Endothelial cell of umbilical vein (primary cell): ENCODE measurements around the gene GADL1. TPM values are rescaled to one million over a fixed set of nuclear protein-coding genes. Genes with fewer than 3 reads are reported as not detected.

Source experiments
- BruUV-seq: library from RNA; stranded (reverse); fragments of 400-500 nt; replicated peaks from 2 replicates; lab custom pipeline; 2021; lab: Mats Ljungman, UMichigan
- CTCF ChIA-PET: fragments of 300-600, 350-600 bp; sonication (Branson Sonifier 250); formaldehyde crosslinking; loops from one replicate; lab custom pipeline; 2021; ENCODE audit warnings: antibody characterized with exemption, inconsistent platforms; lab: Charles Lee
- POLR2A ChIA-PET: fragments of 300-600, 350-600 bp; sonication (Branson Sonifier 250); formaldehyde crosslinking; loops from one replicate; lab custom pipeline; 2021; ENCODE audit warnings: antibody characterized with exemption, inconsistent platforms; lab: Charles Lee
- DNase-seq: peaks from one replicate; pipeline ENCODE4 v3.0.0-alpha.2; 2011; ENCODE audit warnings: low read depth, low spot score
- FAIRE-seq: peaks from 2 replicates; lab custom pipeline; 2011; peaks lifted over from hg19 to GRCh38; lab: Jason Lieb, UNC
- H2AFZ ChIP-seq: 2 replicates; pipeline ENCODE4 v1.6.0; 2012; ENCODE audit warnings: low read depth, low read length, control low read depth, inconsistent platforms
- H3K27ac ChIP-seq: 2 replicates; pipeline ENCODE4 v1.5.1; 2011; ENCODE audit warnings: low read depth, mild to moderate bottlenecking, control low read depth, low read length, moderate library complexity; ENCODE audit not compliant: insufficient read depth
- H3K27me3 ChIP-seq, 2 experiments: 2 replicates each; pipeline versions ENCODE4 v1.6.0 to v1.6.1; 2011; ENCODE audit warnings: low read length in 2 of 2, mixed read lengths in 1 of 2; ENCODE audit not compliant: control insufficient read depth in 2 of 2, insufficient read depth in 2 of 2
- H3K36me3 ChIP-seq, 2 experiments: 2 replicates in 1 of 2; 3 replicates in 1 of 2; pipeline ENCODE4 v1.5.1; 2011; ENCODE audit warnings: low read length in 2 of 2, mild to moderate bottlenecking in 1 of 2, moderate library complexity in 1 of 2; ENCODE audit not compliant: control insufficient read depth in 2 of 2, insufficient read depth in 2 of 2; ENCODE audit errors: extremely low read depth in 1 of 2
- H3K4me1 ChIP-seq: 3 replicates; pipeline ENCODE4 v1.5.1; 2011; ENCODE audit warnings: mild to moderate bottlenecking, low read length; ENCODE audit not compliant: control insufficient read depth, insufficient read depth; ENCODE audit errors: extremely low read depth
- H3K4me2 ChIP-seq: 2 replicates; pipeline ENCODE4 v1.6.1; 2011; ENCODE audit warnings: low read length, control low read depth, mixed read lengths; ENCODE audit not compliant: insufficient read depth
- H3K4me3 ChIP-seq, 3 experiments: fragments of 200-600 bp in 1 of 3; sonication (generic), shearing (Covaris generic) in 1 of 3; replicated peaks in 1 of 3; 2 replicates each; pipeline ENCODE4 v1.5.1; 2011 to 2016; ENCODE audit warnings: control low read depth in 3 of 3, low read length in 3 of 3, mild to moderate bottlenecking in 2 of 3, inconsistent platforms in 1 of 3, low read depth in 1 of 3, moderate library complexity in 1 of 3; ENCODE audit not compliant: insufficient read depth in 1 of 3
- H3K79me2 ChIP-seq: 2 replicates; pipeline ENCODE4 v1.6.0; 2012; ENCODE audit warnings: low read length, inconsistent platforms; ENCODE audit not compliant: control insufficient read depth, insufficient read depth
- H3K9ac ChIP-seq: replicated peaks from 2 replicates; pipeline ENCODE3; 2011; ENCODE audit warnings: low read length, control low read depth; ENCODE audit not compliant: insufficient read depth; ENCODE audit errors: extremely low read depth
- H3K9me1 ChIP-seq: replicated peaks from 3 replicates; pipeline ENCODE4 v1.6.0; 2011; ENCODE audit warnings: mild to moderate bottlenecking, low read length; ENCODE audit not compliant: control insufficient read depth, insufficient read depth; ENCODE audit errors: extremely low read depth
- H3K9me3 ChIP-seq: replicated peaks from 2 replicates; pipeline ENCODE4 v1.5.1; 2012; ENCODE audit warnings: low read length, inconsistent platforms; ENCODE audit not compliant: control insufficient read depth, insufficient read depth
- H4K20me1 ChIP-seq: replicated peaks from 2 replicates; pipeline ENCODE3; 2011; ENCODE audit warnings: mild to moderate bottlenecking, low read length; ENCODE audit not compliant: control insufficient read depth, insufficient read depth; ENCODE audit errors: extremely low read depth
- CTCF ChIP-seq, 2 donors: IDR thresholded peaks; 1 replicate in 1 of 2; 2 replicates in 1 of 2; pipeline ENCODE4 v1.5.1; 2011; ENCODE audit warnings: low read length in 2 of 2, mild to moderate bottlenecking in 2 of 2, moderate library complexity in 2 of 2, control low read depth in 1 of 2, inconsistent platforms in 1 of 2, low read depth in 1 of 2; ENCODE audit not compliant: insufficient read depth in 1 of 2; ENCODE audit errors: extremely low read depth in 1 of 2
- EZH2 ChIP-seq: IDR thresholded peaks from 2 replicates; pipeline ENCODE4 v1.6.1; 2012; ENCODE audit warnings: borderline replicate concordance, low read depth, mild to moderate bottlenecking, moderate library complexity, low read length, inconsistent platforms; ENCODE audit not compliant: severe bottlenecking
- FOS ChIP-seq: IDR thresholded peaks from 2 replicates; pipeline ENCODE4 v1.6.1; 2011; ENCODE audit warnings: mild to moderate bottlenecking, low read length, moderate library complexity, borderline replicate concordance; ENCODE audit not compliant: insufficient read depth
- JUN ChIP-seq: IDR thresholded peaks from 2 replicates; pipeline ENCODE4 v1.6.1; 2011; ENCODE audit warnings: borderline replicate concordance, low read depth; ENCODE audit not compliant: insufficient read length, insufficient read depth
- MAX ChIP-seq: IDR thresholded peaks from 2 replicates; pipeline ENCODE4 v1.6.1; 2011; ENCODE audit not compliant: insufficient read depth, insufficient read length
- MYC ChIP-seq: IDR thresholded peaks from one replicate; pipeline ENCODE4 v1.6.1; 2011; ENCODE audit warnings: mild to moderate bottlenecking, low read depth, low read length
- POLR2A ChIP-seq: IDR thresholded peaks from 2 replicates; pipeline ENCODE4 v1.6.1; 2012; ENCODE audit warnings: low read depth, mild to moderate bottlenecking, control low read depth, low read length
- POLR2AphosphoS5 ChIP-seq: IDR thresholded peaks from 2 replicates; pipeline ENCODE4 v1.6.1; 2012; ENCODE audit warnings: low read depth, mild to moderate bottlenecking, control low read depth, low read length, moderate library complexity; ENCODE audit not compliant: insufficient read depth
- dilution Hi-C: fragments of 300-500 bp; cut with MboI; formaldehyde crosslinking; loops from one replicate; pipeline ENCODE4 v1.15.0; 2019; ENCODE audit warnings: low sequenced_read_pairs; ENCODE audit not compliant: extremely low pct_ligation_motif_present
- intact Hi-C: fragments of 100-400 bp; cut with micrococcal nuclease; formaldehyde crosslinking; loops from one replicate; pipeline ENCODE4 v1.10.0; 2022
- polyA plus RNA-seq, 4 experiments: library from polyadenylated mRNA; depleted of rRNA in 3 of 4; stranded (reverse) in 3 of 4; unstranded in 1 of 4; fragments of >200 nt; gene quantifications; 2 replicates each; pipeline versions ENCODE4 v1.2.1 to v1.2.3, GENCODE V29; 2011 to 2012; ENCODE audit warnings: missing spikeins in 1 of 4
- total RNA-seq: library from RNA; stranded (reverse); gene quantifications from 2 replicates; pipeline ENCODE4 v1.2.3, GENCODE V29; 2021

GADL1 gene
- total and polyA plus RNA-seq, 2 donors (not counting 3 experiments of a cell fraction or from before 2014, with no cell fraction given) = not detected

- CTCF ChIA-PET = interaction anchor here (1.2 to 1.9 kb wide), 2 partner anchors 11 to 14 kb away, joined by 3 to 6 read pairs; no protein-coding TSS in a partner anchor
- no peak for TF ChIP-seq MAX
- TF ChIP-seq CTCF (IDR thresholded peaks at IDR 0.05; ENCODE audit: extremely low read depth in 1 of 2, insufficient read depth in 1 of 2, low read depth in 1 of 2, low read length in 2 of 2) = no peak
- no peak for TF ChIP-seq FOS
- TF ChIP-seq POLR2A = no peak
- TF ChIP-seq JUN = no peak
- no peak for TF ChIP-seq EZH2
- TF ChIP-seq POLR2AphosphoS5 = no peak
- no peak for TF ChIP-seq MYC
- Histone ChIP-seq H3K9me1 (no peaks in the 10 kb centered on the region), H4K20me1 (no peaks in the 10 kb centered on the region), H3K36me3 (no peaks in the 10 kb centered on the region), H3K4me3 (no peak overlapping the region), H3K4me1 (peaks cover 16% of the 10 kb centered on the region), H2AFZ (no peak overlapping the region), H3K9ac (no peak overlapping the region), H3K4me2 (no peak overlapping the region), H3K79me2 (no peaks in the 10 kb centered on the region), H3K27me3 (no peaks in the 10 kb centered on the region), H3K9me3 (no peaks in the 10 kb centered on the region), H3K27ac (no peak overlapping the region)
- intact Hi-C loops = no loop called here
- DNase-seq = no peak
- BruUV-seq = no TSS peak
- POLR2A ChIA-PET = no interaction called here
- FAIRE-seq = no peak
- dilution Hi-C loops = no loop called here
Observed at GRCh38 chr3:30723211-30723610, 171.2 kb downstream of the GADL1 start.
